ENCODE measurements around the gene CADM3.

GRCh38 chr1:159171688-159172501 lies 480 bp downstream of the CADM3 start:
- TF ChIP-seq CTCF (IDR thresholded peaks at IDR 0.05) = no peak
- TF ChIP-seq EZH2 (IDR thresholded peaks at IDR 0.05) = no peak
- TF ChIP-seq EZH2phosphoT487 (IDR thresholded peaks at IDR 0.05) = no peak

Data from neural progenitor cell (in vitro differentiated cells).